Epithelial cell of esophagus (primary cell): ENCODE measurements around the gene CERS1.

Experiments used
- DNase-seq: peaks from one replicate; pipeline ENCODE4 v3.0.0; 2010; ENCODE audit warnings: low read depth
- H3K4me3 ChIP-seq: 2 replicates; pipeline ENCODE4 v1.5.1; 2011; ENCODE audit warnings: mild to moderate bottlenecking, low read length, control low read depth
- TF ChIP-seq, protein P1 (sequence below): IDR thresholded peaks from 2 replicates; pipeline ENCODE4 v1.5.1; 2011; ENCODE audit warnings: low read depth, mild to moderate bottlenecking, low read length, control low read depth, inconsistent platforms; ENCODE audit not compliant: insufficient read depth; ENCODE audit errors: missing control alignments

CERS1 gene

DNA sequence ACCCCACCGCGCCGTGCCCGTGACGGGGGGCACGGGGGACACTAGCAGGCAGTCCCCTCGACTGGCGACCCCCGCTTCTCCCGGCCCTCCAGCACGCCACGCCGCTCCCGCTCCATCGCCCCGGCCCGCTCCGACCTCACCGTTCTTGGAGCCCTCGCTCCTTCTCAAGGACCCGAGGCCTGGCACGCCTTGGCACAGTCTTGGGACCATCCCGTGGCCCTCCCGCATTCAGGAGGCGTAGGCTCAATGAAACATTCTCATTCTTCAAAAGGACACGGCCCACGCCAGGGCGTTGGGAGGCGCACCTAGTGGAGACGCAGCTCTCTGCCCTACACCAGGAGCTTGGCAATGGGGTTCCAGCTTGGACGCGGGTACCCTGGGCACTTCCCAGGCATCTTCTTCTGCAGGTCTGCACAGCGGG lies 473 bp upstream of the CERS1 start:
- DNase-seq: peak; percentile 41
- no peak overlapping the region for H3K4me3 ChIP-seq
- TF ChIP-seq, protein P1, sequence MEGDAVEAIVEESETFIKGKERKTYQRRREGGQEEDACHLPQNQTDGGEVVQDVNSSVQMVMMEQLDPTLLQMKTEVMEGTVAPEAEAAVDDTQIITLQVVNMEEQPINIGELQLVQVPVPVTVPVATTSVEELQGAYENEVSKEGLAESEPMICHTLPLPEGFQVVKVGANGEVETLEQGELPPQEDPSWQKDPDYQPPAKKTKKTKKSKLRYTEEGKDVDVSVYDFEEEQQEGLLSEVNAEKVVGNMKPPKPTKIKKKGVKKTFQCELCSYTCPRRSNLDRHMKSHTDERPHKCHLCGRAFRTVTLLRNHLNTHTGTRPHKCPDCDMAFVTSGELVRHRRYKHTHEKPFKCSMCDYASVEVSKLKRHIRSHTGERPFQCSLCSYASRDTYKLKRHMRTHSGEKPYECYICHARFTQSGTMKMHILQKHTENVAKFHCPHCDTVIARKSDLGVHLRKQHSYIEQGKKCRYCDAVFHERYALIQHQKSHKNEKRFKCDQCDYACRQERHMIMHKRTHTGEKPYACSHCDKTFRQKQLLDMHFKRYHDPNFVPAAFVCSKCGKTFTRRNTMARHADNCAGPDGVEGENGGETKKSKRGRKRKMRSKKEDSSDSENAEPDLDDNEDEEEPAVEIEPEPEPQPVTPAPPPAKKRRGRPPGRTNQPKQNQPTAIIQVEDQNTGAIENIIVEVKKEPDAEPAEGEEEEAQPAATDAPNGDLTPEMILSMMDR: peak; percentile 21

DNA sequence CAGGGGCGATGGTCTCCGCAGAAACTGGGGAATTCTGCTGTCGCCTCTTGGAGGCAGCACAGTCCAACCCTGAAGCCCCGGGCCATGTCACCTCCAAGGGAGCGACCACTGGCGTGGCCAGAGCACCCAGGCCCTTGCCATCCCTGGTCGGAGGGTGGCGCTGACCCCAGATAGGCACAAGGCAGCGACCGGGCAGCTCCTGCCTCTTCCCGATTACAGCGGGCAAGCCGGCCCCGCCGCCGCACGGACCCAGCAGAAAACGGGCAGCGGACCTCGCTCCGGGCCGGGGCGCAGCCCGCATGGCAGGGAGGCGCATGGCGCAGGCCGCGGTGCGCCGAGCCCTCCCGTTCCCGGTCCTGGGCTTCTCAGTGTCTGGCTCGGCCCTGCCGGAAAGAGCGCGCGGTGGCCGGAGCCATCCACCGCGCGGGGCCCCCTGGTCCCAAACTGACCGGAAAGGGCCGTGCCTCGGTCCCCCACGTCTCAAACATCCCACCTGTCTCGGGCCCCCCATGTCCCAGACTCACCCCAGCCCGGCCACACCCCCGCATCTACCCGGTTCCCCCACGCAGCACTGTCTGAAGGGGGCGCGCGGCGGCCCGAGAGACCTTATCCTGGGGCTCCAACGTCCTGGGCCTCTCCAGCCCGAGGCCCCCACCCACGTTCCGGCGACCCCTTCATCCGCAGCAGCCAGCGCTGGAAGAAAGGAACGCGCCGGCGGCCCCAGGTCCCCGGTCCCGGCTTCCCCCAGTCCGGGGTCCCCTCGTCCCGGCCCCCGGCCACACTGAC lies 727 bp downstream of the CERS1 start:
- peak overlapping the region; percentile 9 for H3K4me3 ChIP-seq
- TF ChIP-seq, protein P1: peak; percentile 20
- peak; percentile 13 for DNase-seq

DNA sequence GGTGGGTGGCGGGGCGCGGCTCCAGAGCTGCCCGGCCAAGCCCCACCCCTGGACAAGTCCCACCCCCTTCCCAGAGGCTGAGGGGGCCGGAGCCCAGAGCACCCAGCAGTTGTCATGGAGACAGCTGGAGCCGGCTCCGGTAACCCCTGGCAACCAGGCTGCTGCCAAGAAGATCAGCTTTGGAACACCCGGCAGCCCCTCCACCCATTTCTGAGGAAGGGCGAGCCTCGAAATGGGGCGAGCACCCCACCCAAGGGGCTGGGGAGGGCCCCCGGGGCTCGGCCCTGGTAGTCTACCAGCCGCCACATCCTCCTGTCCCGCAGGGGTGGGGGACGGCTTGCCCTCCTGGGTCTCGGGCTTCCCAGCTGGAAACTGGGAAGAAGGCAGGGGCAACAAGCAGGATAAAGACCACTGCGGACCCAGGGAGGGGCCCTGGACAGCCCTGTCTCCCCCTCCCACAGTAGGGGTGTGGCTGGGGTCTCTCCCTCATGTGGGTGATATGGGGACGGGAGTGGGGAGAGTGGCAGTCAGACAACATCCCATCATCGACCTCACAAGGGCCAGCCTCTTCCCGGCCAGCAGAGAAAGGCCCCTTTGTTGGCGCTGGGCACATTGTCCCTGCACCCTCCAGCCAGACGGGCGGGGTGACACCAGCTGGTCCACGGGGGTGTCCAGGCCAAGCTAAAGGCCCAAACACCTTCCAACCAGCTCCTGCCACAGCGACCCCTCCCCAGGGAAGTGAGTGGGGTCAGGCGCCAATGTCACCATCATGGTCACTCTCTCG lies 1.5 kb downstream of the CERS1 start:
- no peak for DNase-seq
- TF ChIP-seq, protein P1: no peak
- no peak overlapping the region for H3K4me3 ChIP-seq

DNA sequence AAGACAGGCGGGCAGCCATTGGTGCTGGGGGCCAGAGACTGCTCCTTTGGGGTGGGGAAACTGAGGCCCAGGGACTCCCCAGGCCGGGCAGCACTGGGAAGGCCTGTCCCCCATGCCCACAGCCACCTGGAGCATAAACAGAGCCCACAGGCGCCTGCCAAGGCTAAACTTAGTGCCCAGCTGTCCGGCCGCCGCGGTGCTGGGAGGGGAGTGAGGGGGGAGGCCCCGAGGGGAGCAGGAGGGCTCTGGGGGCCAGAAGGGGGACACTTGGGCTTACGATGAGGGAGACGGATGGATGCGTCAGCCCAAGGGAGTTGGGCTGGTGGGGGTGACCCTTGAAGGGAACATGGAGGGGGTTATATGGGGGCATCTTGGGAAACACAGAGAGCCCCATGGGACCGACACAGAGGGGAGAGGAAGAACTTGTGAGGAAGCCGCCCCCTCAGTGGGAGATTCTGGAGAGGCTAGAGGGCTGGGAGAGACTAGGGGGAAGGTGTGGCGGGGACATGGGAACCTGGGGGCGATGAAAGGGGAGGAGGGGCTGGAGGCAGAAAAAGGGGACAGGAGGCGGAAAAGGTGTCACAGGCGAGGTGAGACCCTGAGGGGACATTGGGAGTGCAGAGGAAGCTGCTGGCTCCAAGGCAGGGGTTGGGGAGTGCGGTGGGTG lies 2.2 kb downstream of the CERS1 start:
- TF ChIP-seq, protein P1: no peak
- DNase-seq: no peak
- H3K4me3 ChIP-seq: no peak overlapping the region

DNA sequence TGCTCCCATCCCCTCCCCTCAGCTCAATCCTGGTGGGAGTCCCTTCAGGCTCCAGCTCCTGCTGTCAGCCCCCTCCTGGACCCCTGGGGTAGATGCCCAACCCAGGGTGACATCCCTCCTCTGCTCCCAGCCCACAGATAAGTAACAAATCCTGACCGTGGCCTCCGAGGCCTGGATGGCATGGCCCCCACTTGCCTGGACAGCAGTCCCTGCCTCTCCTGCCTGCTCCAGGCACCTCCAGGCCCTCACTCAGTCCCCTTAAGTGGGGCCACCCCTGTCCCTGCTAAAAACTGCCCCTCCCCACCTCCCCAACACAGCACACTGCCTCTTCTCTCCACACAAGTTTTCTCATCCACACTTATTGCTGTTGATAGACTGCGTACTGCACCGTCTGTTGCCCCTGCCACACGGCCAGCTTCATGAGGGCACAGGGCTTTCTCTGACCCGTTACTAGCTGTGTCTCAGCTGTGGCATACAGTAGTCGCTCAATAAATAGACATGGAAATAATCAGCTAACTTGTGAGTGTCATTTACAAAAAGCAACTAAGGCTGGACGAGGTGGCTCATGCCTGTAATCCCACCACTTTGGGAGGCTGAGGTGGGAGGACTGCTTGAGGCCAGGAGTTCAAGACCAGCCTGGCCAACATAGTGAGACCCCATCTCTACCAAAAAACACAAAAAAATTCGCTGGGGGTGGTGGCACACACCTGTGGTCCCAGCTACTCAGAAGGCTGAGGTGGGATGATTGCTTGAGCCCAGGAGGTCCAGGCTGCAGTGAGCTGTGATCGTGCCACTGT lies 5.8 kb downstream of the CERS1 start:
- DNase-seq: no peak
- TF ChIP-seq, protein P1: no peak
- H3K4me3 ChIP-seq: no peak overlapping the region

DNA sequence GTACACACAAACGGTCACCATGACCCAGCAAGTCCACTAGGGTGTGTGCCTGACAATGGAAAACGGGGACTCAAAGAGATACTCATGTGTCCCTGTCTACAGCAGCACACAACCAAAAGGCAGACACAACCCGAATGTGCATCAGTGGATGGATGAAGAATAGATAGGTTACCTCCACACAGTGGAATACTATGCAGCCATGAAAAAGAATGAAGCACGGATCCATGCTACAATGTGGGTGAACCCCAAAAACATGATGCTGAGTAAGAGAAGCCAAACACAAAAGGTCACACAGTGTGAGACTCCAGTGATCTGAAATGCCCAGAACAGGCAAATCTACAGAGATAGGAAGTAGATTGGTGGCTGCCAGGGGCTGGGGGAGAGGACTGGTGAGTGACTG lies 9.0 kb downstream of the CERS1 start:
- TF ChIP-seq, protein P1: no peak
- H3K4me3 ChIP-seq: no peak overlapping the region
- DNase-seq: no peak
